Adrenal gland (tissue), 12 donors: ENCODE data around the gene YPEL2. TPM values are rescaled to one million over a fixed set of nuclear protein-coding genes. Genes with fewer than 3 reads are reported as not detected.

Source experiments
- DNase-seq, 7 donors: peaks; one replicate each; pipeline ENCODE4 v3.0.0-alpha.2; 2019 to 2020
- H3K27ac ChIP-seq, 5 donors: fragments of 200-600 bp; sonication (generic) in 4 of 5; 1 replicate in 3 of 5; 2 replicates in 2 of 5; pipeline versions ENCODE4 v1.5.1 to v1.8.0; 2016 to 2020; ENCODE audit warnings: mild to moderate bottlenecking in 1 of 5
- H3K27me3 ChIP-seq: fragments of 200-600 bp; 2 replicates; pipeline ENCODE4 v1.8.0; 2021
- H3K36me3 ChIP-seq, 2 donors: fragments of 200-600 bp; replicated peaks in 1 of 2; 1 replicate in 1 of 2; 2 replicates in 1 of 2; pipeline versions ENCODE4 v1.5.1 to v1.8.0; 2018 to 2022
- H3K4me1 ChIP-seq, 2 donors: fragments of 200-600 bp; replicated peaks in 1 of 2; 1 replicate in 1 of 2; 2 replicates in 1 of 2; pipeline versions ENCODE4 v1.5.1 to v1.8.0; 2018 to 2021
- H3K4me3 ChIP-seq, 4 donors: fragments of 200-600 bp; sonication (generic) in 3 of 4; one replicate each; pipeline ENCODE4 v1.5.1; 2016 to 2018
- H3K9me3 ChIP-seq, 3 donors: fragments of 200-600 bp; sonication (generic) in 1 of 3; replicated peaks in 1 of 3; 1 replicate in 2 of 3; 2 replicates in 1 of 3; pipeline versions ENCODE4 v1.5.1 to v1.8.0; 2016 to 2021
- CTCF ChIP-seq, 6 experiments: fragments of 450-650 bp in 4 of 6; fragments of 200-600 bp in 2 of 6; sonication (generic) in 1 of 6; IDR thresholded peaks; 1 replicate in 5 of 6; 2 replicates in 1 of 6; pipeline versions ENCODE4 v1.5.1 to v1.8.0; 2016 to 2021; ENCODE audit warnings: antibody characterized with exemption in 6 of 6, mild to moderate bottlenecking in 2 of 6, moderate library complexity in 1 of 6
- POLR2A ChIP-seq, 2 donors: fragments of 450-650 bp; IDR thresholded peaks; one replicate each; pipeline ENCODE4 v1.6.1; 2017; ENCODE audit warnings: antibody characterized with exemption in 2 of 2, mild to moderate bottlenecking in 2 of 2, moderate library complexity in 1 of 2
- WGBS, 4 donors: extraction: QIAGEN DNeasy Blood & Tissue Kit in 2 of 4; methylation state at CpG; one replicate each; pipeline versions ENCODE4 v1.1.5 to v1.1.7; 2013 to 2017; 5-methylcytosine and 5-hydroxymethylcytosine counted together
- intact Hi-C, 2 donors: fragments of 100-400 bp; cut with DNase I; formaldehyde crosslinking; loops; one replicate each; pipeline versions ENCODE4 v1.14.1 to v1.15.0; 2022 to 2023
- polyA plus RNA-seq, 3 donors: library from polyadenylated mRNA; stranded (reverse); fragments of 200-250 nt in 2 of 3; fragments of 350-450 nt in 1 of 3; fragmentation: Illumina TruSeq in 1 of 3; extraction: RNeasy Lipid Tissue Mini Kit (QIAGEN cat#74804) in 1 of 3; gene quantifications; one replicate each; pipeline ENCODE4 v1.2.3, GENCODE V29; 2013 to 2014
- total RNA-seq, 9 donors: library from RNA; depleted of rRNA in 4 of 9; stranded (reverse); fragments of >200 nt in 4 of 9; fragments of 120-200 nt in 1 of 9; fragmentation: NEBNext Ultra II Directional in 1 of 9; extraction: Animal tissue kit (Norgen Biotek cat#: 25700) in 1 of 9; gene quantifications; one replicate each; pipeline versions ENCODE4 v1.1.0 to v1.2.4, GENCODE V29; 2013 to 2023
- donor health status: healthy with polysubstance abuse.
- donor health status: Bipolar disorder and iron deficiency.
- donor health status: DM: yes; HTN: yes; CAD: no.
- donor health status: DM: no; HTN: no; CAD: no.
- donor health status: DM: no; HTN: no; CAD: no.
- donor health status: DM: yes; HTN: yes; CAD: no.

Gene YPEL2
- total and polyA plus RNA-seq, 12 donors, result 5.8 to 33.5 (median 18.3) TPM

GRCh38 chr17:59418732-59419166 is 87.3 kb downstream of the YPEL2 start:
- DNase-seq, result peak in 3 of 7 donors; percentile 32 to 49 (median 33)
- no peaks in the 10 kb centered on the region for H3K27me3 ChIP-seq
- whole genome bisulfite sequencing, 4 donors, result 25 to 45% (median 40%) methylated on average over 4 of the region's 4 CpGs
- H3K9me3 ChIP-seq, result no peaks in the 10 kb centered on the region
- no peak overlapping the region for H3K4me3 ChIP-seq
- intact Hi-C loops, result loop anchor here in 1 of 2 donors (5.0 kb wide), 1 partner anchor 81 kb away; no protein-coding TSS in a partner anchor
- no peaks in the 10 kb centered on the region for H3K36me3 ChIP-seq
- peaks cover 12 to 13% of the 10 kb centered on the region in 2 donors for H3K4me1 ChIP-seq
- TF ChIP-seq CTCF (IDR thresholded peaks at IDR 0.05) (no peak), POLR2A (IDR thresholded peaks at IDR 0.05) (no peak)
- no peak overlapping the region for H3K27ac ChIP-seq

GRCh38 chr17:59420901-59421300 is 89.4 kb downstream of the YPEL2 start:
- Histone ChIP-seq H3K4me3 (no peak overlapping the region), H3K9me3 (no peaks in the 10 kb centered on the region), H3K36me3 (no peaks in the 10 kb centered on the region), H3K4me1 (peaks cover 19 to 33% of the 10 kb centered on the region in 2 donors), H3K27me3 (no peaks in the 10 kb centered on the region), H3K27ac (no peak overlapping the region)
- no peak for TF ChIP-seq CTCF (IDR thresholded peaks at IDR 0.05)
- no peak for TF ChIP-seq POLR2A (IDR thresholded peaks at IDR 0.05)
- intact Hi-C loops, result no loop called here
- no peak for DNase-seq
- WGBS, 4 donors, result 66 to 80% (median 70%) methylated on average over 1 to 3 of the region's 3 CpGs

- Histone ChIP-seq H3K36me3 (no peaks in the 10 kb centered on the region), H3K9me3 (no peaks in the 10 kb centered on the region), H3K27me3 (no peaks in the 10 kb centered on the region), H3K4me3 (no peak overlapping the region), H3K4me1 (peaks cover 24 to 36% of the 10 kb centered on the region in 2 donors), H3K27ac (no peak overlapping the region)
- no peak for DNase-seq
- intact Hi-C loops, result no loop called here
- WGBS, 4 donors, result 87 to 91% (median 88%) methylated on average over 6 of the region's 6 CpGs
- TF ChIP-seq CTCF (IDR thresholded peaks at IDR 0.05), result no peak
- TF ChIP-seq POLR2A (IDR thresholded peaks at IDR 0.05), result no peak
These were observed 90.3 kb downstream of the YPEL2 start for GRCh38 chr17:59421722-59422121.

- Histone ChIP-seq H3K9me3 (no peaks in the 10 kb centered on the region), H3K36me3 (no peaks in the 10 kb centered on the region), H3K27ac (peak overlapping the region; percentile 58 to 91 (median 76)), H3K4me1 (peaks cover 31 to 48% of the 10 kb centered on the region in 2 donors), H3K27me3 (no peaks in the 10 kb centered on the region), H3K4me3 (no peak overlapping the region)
- peak in 1 of 2 donors; percentile 50 for TF ChIP-seq POLR2A (IDR thresholded peaks at IDR 0.05)
- TF ChIP-seq CTCF (IDR thresholded peaks at IDR 0.05), result no peak
- peak; percentile 64 to 91 (median 86) for DNase-seq
- WGBS, 4 donors, result 18 to 25% (median 24%) methylated on average over 8 to 9 of the region's 9 CpGs
- intact Hi-C loops, result no loop called here
These were observed 91.8 kb downstream of the YPEL2 start for GRCh38 chr17:59423137-59423724.
